GM19455 (cell line): ENCODE data around the gene HECW1.
"Not testable (repeated sequence)": the region's sequence is repeated elsewhere in the genome, so short reads cannot be mapped to it uniquely, and the experiment has no call there.

Experiments
- ATAC-seq: cut with Tn5 transposase; IDR thresholded peaks from one replicate; pipeline ENCODE4 v1.9.1; 2021; ENCODE audit not compliant: unreplicated experiment

HECW1 gene

DNA sequence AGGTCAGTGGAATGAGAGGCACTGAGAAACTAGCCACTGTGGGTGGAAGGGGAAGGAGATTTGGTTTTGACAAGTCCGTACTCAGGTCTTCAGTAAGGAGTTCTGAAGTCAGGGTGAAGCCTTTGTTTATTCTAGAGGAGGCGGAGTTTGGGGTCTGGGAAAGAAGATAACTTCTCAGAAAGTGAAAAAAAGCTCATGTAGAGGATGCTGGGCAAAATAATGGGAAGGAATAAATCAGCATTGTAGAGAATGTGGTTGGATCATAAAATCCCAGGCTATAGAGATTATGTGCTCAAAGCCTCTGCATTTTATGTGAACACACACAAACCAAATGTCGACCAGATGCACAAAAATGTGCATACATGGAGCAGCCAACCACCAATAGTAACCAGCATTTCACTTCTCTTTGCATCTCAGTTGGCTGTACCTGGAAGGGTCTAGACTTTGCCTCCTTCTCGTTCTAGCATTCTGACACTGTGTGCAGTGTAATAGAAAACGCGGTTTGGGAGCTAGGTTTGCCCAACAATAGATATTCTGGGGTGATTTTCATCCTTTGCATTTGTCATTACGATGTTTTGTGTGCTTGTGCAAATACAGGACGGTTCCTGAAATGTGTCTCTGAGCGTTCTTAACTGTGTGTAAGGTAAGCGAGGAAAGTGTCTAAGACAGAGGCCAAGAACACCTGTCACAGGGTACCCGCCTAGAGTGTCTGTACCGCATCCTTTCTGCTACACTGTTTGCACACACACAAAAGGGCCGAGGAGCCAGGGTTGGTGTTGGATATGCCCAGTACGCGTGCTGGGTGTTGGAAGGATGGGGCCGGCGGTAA is 603 bp upstream of the HECW1 start:
- ATAC-seq: no peak

DNA sequence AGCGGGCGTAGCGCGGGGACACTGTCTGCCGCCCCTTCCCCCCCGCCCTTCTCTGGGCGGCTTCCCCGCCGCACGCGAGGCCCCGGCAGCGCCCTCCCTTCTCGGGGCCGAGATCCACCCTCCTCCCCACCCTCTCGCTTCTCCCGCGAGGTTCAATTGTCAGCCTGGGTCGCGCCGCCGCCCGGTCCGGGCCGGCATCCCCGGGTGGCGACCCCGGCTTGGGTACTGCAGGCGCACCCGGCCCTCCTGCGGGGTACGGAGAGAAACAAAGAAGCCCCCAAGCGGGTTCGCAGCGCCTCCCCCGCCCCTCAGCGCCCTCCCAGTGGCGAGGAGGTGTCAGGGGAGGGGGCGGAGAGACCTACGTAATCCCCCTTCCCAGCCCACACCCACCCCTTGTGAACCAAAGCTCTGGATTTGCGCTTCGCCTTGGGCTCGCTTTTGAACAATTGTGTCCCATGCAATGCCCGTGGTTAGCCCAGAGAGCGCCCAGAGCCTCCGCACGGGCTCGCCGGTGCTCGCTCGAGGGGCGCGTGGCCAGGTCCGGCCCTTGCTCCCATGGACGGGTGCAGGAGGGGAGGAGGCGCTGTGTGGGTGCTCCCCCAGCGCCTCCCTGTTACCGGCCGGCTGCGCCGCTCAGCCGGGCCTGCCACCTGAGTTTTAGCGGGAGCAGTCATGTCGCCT is 634 bp downstream of the HECW1 start:
- ATAC-seq: no peak

DNA sequence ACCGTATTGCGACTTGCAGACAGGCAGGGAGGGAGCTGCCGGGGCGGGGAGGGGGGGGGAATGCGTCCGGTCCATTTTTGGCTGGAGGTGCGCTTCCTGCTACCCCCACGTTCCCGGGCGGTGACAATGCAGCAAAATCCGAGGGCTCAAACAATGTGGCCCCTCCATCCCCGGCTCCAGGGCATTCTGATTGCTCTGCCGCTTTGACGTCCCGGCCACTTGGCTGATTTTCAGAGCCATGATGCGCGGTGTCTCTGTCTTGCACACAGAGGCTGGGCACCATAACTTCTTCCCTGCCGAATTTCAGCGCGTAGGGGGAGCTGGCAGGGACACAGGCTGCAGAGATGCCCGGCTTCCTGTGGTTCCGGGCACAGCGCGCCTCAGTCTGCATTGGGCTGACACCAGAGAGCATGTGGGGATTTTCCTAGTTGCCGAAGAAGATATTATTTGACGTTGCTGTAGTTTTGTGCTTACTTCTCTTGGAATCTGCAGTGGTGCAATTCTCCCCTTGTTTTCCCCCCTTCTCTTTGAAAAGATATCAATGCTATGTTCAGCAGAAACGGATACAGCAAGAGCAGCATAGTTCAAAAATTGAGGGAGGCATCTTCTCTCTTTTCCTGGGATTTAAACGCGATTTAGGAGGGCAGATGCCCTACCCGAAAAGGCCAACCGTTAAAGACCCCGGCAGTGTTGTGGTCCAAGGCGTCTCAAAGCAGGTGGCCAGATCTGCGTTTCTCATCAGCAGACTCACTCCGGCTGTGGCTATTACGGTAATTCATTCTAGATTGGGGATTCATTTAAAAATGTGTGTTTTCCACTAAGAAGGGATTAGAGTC is 1.4 kb downstream of the HECW1 start:
- ATAC-seq: no peak

DNA sequence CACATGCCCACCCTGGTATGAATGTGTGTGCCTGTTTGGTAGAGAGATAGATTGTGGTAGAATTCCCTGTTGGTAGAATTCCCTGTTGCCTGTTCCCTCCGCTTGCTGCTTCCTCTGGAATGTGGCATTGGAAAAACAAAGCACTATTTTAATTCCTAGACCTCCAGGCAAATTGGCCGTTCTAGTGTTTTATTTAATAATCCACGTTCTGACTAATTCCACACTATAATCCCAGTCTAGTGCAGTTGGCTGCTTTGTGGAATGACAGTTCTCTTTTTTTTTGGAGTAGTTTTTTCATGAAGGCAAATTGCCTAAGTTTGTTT is 2.0 kb downstream of the HECW1 start:
- ATAC-seq: no peak

DNA sequence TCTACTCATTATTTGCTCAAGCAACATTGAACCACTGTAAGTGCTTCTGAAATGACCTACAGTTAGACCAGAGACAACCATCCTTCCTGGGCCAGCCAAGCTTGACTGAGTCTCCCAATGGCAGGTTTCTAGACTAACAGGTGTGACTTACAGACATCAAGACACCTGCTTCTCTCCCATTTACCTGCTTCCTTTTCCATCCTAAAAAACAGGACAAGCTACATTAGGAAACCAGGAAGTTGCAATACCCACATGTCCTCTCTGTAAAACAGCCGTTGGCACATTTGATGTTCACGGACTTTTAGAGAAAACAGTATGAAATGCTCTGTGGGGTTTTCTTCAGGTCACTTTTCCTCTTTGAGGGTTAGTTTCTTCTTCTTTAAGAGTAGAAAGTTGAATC is 4.0 kb downstream of the HECW1 start:
- no peak for ATAC-seq

DNA sequence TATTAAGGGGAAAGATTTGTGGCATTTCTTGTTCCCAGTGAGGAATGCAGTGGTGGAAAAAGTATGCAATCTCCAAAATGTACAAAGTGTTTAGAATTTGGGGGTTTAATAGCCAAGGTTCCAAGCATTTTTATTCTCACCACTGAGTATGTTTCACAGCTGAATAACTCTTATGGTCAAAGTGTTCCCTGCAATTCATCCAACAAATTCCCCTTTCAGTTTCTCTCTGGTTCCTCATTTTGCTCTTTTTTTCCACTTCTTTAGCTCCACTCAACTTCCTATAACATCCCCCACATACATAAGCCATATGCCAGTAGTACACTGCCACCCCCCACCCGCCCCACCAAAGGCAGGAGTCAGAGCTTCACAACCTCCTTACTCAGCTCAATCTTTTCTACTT is 4.6 kb downstream of the HECW1 start:
- no peak for ATAC-seq

DNA sequence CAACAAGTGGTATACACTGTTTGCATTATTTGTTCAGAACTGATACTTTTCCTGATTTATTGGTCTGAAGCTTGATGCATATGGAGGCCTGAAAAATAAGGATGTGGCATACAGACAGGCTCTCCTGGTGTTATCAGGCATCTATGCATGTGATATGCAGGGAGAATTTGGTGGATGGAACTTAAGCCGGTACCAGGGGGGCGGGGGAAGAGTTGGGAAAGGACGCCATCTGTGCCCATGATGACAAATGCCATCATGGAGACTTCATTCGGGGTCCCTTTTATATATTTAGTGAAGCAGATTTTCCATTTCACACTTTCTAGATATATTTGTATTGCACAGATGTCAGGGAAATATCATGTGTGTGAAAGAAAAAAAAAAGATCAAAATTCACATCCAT is 5.4 kb downstream of the HECW1 start:
- no peak for ATAC-seq

DNA sequence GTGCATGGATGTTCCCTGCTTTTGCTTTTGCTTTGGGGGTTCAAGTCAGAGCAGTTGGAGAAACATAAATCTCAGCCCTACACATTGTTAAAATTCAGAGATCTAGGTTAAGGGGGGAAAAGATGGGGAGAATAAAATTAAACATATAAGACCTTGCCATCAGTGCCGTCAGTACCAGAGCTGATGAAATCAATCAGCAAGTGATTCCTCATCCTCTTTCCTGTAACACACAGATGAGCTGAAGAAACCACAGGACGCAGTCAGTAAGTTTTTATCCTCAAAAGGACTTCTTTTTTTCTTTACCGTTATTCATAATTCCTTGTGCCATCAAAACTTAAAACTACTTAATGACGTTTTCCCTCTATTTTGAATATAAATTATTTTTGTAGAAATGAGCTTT is 5.9 kb downstream of the HECW1 start:
- no peak for ATAC-seq

DNA sequence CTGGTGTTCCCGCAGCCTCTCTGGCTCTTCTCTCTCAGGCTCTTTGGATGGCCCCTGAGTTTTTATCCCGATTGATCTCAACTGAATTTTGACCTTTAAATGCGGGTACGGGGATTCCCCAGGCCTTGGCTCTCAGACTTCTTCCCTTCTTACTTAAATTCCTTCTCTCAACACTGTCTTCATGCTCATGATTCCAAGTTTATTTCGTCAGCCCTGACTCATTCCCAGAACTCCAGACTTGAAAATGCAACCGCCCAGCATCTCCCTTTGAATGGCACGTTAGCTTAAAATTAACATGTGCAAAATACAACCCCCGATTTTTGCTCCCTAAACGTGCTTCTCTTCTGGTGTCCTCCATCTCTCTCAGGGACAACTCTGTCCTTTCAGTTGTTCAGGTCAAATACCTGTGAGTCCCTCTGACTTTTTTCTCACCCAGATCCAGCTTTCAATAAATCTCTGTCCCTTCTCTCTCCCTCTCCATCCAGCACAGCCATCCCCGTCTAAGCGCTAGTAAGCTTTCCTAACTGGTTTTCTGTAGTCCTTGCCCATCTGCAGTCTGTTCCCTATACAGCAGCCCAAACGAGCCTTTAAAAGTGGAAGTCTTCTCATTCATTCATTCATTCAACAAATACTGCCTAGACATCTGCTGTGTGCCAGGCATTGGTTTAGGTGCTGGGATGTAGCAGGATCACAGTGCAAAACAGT is 7.1 kb downstream of the HECW1 start:
- no peak for ATAC-seq

DNA sequence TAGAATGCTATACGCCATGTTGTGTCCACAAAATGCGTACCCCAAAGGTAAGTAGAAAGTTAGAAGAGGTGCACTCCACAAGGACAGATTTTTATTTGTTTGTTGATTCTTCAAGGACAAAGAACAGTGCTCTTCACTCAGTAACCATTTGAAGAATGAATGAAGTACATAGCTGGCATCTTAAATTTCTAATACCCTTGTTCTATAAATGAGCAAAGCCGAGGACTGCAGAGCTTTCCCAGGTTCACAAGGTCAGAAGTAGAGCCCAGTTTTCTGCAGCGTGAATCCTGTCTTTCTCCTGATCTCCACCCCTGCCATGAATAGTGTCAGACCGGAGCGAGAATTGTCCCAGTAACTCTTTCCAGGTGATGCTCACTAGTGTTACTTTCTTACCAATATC is 9.5 kb downstream of the HECW1 start:
- ATAC-seq: no peak

DNA sequence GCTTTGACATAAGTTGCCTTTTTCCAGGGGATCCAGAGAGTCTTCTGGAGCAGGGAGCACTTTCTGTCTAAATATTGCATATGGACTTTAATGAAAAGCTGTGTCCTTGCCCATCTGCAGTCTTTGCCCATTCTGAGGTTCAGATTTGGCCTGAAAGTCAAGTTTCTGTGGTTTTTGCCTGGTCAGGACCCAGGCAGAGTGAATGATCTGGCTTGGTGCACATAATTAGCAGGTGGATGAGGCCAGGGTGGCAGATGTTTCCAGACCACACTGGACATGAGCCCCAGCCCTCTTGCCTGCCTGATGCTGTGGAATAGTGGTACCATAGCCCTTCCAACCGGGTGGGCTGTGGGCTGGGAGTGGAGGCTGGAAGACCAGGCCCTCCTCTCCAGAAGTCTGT is 11.0 kb downstream of the HECW1 start:
- no peak for ATAC-seq

DNA sequence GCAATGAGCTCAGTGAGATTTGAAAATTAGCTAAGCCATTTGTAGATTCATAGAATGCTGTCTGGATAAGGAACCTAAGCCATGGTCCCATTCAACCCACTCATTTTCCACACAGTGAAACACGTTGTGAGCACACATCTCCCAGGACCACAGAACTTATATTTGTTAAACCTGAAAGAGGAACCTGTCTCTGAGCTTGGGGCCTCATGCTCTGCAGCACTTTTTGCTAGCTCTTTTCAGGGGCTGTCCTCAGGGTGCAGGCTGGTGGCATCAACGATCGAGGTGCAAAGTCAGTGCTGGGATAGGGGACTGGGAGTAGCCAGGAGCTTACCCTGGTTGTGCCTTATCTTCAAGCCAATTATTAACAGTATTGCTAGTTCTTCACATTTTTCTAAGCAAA is 11.9 kb downstream of the HECW1 start:
- no peak for ATAC-seq

DNA sequence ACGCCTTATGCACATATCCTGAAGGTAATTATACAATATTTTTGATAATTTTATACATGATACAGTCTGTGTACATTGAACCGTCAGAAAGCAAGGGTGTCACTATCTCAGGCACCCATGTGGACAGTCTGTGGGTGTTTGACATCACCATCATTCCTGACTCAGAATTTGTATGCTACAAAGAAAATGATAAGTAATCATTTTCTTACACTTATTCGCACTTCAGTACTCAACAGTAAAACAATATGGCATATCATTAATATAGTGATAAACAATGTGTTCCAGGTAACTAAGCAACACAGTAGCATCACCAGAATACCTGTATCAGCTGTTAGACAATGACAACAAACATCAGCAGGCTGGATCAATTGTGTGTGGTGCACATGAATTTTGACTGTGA is 17.9 kb downstream of the HECW1 start:
- ATAC-seq: no peak

DNA sequence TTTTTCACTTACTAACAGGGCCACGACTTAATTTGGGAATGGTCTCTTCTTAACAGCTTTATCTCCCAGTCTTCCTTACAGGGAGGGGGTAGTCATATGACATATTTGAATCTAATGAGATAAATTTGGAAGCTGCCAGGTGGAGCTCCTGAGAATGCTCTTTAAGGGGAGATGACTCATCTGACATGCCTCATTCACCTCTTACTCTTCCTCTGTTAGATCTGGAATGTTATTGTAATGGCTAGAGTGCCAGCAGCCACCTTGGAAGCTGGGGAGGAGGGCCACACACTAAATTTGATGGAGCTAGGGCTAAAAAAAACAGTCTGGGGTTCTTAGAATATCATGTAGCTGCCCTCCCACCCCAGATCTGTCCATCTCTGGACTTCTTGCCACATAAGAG is 22.7 kb downstream of the HECW1 start:
- no peak for ATAC-seq

DNA sequence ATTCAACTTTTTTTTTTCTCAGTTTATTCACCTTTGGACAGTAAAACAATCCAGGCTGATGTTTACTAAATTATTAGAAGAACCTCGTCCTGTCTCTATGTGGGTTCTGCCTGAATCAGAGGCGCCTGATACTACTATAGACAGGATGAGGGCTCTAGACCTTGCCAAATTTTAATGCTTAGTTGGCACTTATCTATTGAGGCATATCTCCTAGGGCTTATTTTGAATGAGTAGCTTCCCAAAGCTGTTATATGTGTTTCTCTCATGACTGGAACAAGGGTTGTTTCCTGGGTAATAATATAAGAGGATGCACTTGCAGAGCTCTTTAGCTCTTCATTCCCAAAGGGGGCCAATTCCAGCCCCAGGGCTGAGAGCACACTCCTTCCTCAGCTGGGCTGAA is 23.6 kb downstream of the HECW1 start:
- ATAC-seq: no peak

DNA sequence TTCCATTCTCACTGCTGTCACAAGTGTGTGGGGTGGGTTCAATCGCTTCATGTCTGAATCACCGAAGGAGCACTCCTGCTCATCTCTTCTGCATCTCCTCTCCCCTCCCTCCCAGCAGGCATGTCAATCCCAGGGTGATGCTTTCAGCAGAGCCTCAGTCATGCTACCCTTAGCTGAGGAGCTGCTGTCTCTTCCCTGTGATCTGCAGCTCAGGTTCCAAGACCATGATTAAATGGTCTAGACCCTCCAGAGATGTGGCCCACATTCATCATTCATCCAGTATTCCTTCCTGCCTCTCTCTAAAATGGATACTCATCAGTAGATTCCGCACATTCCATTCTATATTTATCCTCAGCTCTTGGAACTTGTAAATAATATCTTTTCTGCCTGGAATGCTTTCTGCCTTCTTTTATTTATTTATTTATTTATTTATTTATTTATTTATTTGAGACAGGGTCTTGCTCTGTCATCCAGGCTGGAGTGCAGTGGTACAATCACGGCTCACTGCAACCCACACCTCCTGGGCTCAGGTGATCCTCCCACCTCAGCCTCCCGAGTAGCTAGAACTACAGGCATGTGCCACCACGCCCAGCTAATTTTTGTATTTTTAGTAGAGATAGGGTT is 24.8 kb downstream of the HECW1 start:
- not testable (repeated sequence) for ATAC-seq

DNA sequence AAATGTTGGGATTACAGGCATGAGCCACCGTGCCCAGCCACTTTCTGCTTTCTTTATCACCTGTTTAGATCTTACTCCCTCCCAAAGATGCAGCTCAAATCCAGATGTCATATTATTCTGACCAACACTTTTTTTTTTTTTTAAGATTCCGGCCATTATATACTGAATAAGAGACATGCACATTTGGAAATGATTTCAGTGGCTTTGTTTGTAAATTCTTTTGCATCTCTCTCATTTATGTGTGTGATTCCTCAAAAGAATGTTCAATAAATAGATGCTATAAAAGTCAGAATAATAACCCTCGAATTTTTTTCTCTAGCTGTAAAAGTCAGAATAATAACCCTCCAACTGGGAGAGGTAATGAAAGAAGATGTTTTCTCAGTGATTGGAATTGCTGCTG is 25.4 kb downstream of the HECW1 start:
- no peak for ATAC-seq

DNA sequence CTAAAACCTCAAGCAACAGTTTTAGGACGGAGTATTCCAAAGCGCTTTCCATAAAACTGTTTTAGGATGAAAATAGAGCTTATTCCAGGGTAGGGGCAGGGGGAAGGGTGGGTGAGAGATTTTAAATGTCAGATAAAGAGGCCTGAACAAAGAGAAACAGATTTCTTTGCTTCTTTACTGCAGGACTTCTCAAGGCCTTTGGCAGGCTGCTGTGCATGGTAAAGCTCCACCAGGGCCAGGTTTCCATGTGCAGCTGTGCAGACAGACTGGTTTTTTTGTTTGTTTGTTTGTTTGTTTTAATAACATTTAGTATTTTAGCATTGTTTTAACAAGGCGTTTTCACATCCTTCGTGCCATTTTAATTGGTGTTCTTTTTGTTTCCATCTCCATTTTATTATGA is 26.3 kb downstream of the HECW1 start:
- ATAC-seq: no peak

DNA sequence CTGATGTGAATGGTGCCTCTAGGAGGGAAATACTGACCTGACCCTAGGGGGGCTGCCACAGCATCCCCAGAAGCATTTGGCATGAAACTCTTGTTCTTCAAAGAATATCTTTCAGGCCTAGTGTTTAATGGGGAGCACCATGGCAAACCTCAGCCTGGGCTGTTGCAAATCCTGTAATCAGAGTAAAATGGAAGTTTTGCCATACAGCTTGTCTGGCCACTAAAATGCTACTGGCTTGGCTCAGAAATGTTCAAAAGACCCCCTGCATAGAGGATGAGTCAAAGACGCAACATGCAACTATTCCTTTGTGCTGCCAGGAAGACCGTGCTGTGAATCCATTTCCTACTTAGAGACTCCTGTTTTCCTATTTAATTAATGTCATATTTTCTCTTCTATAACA is 26.7 kb downstream of the HECW1 start:
- no peak for ATAC-seq

DNA sequence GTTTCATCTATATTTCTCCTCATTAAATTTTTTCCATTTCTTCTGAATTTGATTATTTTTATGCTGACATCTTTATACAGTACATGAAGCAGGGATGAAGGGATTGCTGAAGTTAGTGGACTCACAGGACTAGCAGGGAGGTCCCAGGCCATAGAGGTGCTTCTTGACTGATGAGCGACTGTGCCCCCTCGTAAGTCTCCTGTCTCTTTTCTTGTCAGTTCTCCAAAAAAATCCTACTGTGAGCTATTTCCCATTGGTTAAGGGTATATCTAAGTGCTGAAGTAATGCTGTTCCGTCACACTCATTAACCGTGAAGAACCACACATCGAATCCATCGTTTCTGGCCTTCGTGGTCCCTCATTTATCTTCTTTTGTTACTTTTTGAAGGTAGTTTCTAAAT is 27.7 kb downstream of the HECW1 start:
- ATAC-seq: no peak

DNA sequence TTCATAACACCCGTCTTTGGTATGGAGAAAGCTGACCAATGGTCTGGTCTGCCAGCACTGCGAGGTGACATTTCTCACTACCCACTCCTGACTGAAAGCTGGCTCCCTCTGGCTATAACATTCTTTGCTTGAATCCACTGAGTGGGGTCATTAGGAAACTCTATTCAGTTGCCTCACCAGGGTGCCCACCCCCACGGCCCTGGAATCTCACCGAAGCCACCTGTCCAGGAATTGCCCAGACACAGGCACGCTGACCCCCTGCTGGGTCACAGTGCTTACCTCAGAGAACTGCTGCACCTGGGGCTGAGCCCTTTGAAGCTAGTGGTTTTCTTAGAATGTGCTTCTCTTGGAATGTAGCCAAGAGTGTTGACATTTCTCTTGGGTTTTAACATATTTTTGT is 28.6 kb downstream of the HECW1 start:
- no peak for ATAC-seq
